ENCODE results near the gene PIP4P1. TPM values are rescaled to one million over a fixed set of nuclear protein-coding genes. Genes with fewer than 3 reads are reported as not detected.
A peak's percentile ranks its signal among the peaks of the same experiment; 100 is the strongest.

Gene PIP4P1
- total RNA-seq, 1 donor from 2014 or later: 36.8 TPM

DNA sequence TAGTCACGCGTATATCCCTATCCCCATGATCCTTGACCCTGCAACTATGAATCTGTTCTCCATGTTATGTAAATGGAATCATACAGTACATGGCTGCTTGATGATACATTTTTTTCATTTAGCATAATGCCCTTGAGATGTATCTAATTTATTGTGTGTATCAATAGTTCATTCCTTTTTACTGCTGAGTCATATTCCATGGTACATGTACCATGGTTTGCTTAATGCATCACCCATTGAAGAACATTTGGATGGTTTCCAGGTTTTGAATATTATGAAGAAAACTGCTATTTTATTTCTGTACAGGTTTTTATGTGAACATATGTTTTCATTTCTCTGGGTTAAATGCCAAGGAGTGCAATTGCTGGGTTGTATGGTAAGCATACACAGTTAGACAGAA, 40.1 kb upstream of the PIP4P1 start:
- H3K36me3 Mint-ChIP-seq (ENCODE audit: low read depth, unreplicated experiment): peaks cover 16% of the 10 kb centered on the region
- H3K27me3 Mint-ChIP-seq (ENCODE audit: unreplicated experiment): peaks cover 12% of the 10 kb centered on the region
- no peak for DNase-seq (ENCODE audit: low spot score)
- peaks cover 50% of the 10 kb centered on the region for H3K4me1 Mint-ChIP-seq (ENCODE audit: unreplicated experiment)
- H3K9me3 Mint-ChIP-seq (ENCODE audit: unreplicated experiment): peaks cover 9% of the 10 kb centered on the region
- TF ChIP-seq, protein P1, sequence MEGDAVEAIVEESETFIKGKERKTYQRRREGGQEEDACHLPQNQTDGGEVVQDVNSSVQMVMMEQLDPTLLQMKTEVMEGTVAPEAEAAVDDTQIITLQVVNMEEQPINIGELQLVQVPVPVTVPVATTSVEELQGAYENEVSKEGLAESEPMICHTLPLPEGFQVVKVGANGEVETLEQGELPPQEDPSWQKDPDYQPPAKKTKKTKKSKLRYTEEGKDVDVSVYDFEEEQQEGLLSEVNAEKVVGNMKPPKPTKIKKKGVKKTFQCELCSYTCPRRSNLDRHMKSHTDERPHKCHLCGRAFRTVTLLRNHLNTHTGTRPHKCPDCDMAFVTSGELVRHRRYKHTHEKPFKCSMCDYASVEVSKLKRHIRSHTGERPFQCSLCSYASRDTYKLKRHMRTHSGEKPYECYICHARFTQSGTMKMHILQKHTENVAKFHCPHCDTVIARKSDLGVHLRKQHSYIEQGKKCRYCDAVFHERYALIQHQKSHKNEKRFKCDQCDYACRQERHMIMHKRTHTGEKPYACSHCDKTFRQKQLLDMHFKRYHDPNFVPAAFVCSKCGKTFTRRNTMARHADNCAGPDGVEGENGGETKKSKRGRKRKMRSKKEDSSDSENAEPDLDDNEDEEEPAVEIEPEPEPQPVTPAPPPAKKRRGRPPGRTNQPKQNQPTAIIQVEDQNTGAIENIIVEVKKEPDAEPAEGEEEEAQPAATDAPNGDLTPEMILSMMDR (IDR thresholded peaks at IDR 0.05; ENCODE audit: unreplicated experiment): no peak
- no peak overlapping the region for H3K4me3 Mint-ChIP-seq (ENCODE audit: unreplicated experiment)
- H3K27ac Mint-ChIP-seq (ENCODE audit: unreplicated experiment): peak overlapping the region; percentile 65

DNA sequence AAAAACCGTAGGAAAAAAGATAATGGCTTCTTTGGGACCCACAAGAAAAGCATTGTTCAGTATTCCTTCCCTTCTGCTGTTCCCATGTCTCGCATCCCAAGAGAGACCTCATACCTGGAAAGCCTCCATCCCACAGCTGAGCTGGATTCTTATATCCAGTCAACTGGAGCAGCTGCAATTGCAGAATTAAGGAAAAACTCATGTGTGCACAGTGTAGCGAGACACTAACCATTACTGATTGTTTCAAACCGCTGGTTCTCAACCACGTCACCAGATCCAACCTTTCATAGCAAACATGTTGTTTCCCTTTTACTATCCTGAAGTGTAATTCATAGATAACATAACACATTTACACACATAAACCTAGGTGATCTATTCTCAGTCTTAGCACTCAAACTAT, 38.6 kb upstream of the PIP4P1 start:
- H3K27ac Mint-ChIP-seq (ENCODE audit: unreplicated experiment): peak overlapping the region; percentile 90
- H3K9me3 Mint-ChIP-seq (ENCODE audit: unreplicated experiment): peaks cover 8% of the 10 kb centered on the region
- no peak overlapping the region for H3K4me3 Mint-ChIP-seq (ENCODE audit: unreplicated experiment)
- H3K27me3 Mint-ChIP-seq (ENCODE audit: unreplicated experiment): peaks cover 13% of the 10 kb centered on the region
- H3K36me3 Mint-ChIP-seq (ENCODE audit: low read depth, unreplicated experiment): peaks cover 15% of the 10 kb centered on the region
- peaks cover 57% of the 10 kb centered on the region for H3K4me1 Mint-ChIP-seq (ENCODE audit: unreplicated experiment)
- TF ChIP-seq, protein P1 (IDR thresholded peaks at IDR 0.05; ENCODE audit: unreplicated experiment): no peak
- no peak for DNase-seq (ENCODE audit: low spot score)

DNA sequence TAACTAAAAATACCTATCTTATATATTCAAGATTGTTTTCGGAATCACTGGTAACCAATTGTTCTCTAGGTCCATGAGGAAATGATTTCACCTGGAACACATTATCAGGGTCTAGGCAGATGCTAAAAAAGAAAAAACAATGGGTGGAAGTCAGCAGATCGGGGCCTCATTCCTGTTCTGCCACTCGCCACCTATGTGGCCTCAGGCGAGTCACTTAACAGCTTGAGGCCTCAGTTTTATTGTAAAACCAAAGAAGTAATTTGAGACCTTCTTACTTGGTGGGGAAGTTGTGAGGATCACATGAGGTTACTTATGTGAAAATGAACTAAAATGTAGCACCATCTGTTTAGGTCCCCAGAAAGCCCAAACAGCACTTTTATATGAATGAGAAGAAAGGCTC, 37.9 kb upstream of the PIP4P1 start:
- peaks cover 11% of the 10 kb centered on the region for H3K36me3 Mint-ChIP-seq (ENCODE audit: low read depth, unreplicated experiment)
- peaks cover 9% of the 10 kb centered on the region for H3K27me3 Mint-ChIP-seq (ENCODE audit: unreplicated experiment)
- TF ChIP-seq, protein P1 (IDR thresholded peaks at IDR 0.05; ENCODE audit: unreplicated experiment): no peak
- peak overlapping the region; percentile 90 for H3K27ac Mint-ChIP-seq (ENCODE audit: unreplicated experiment)
- H3K4me1 Mint-ChIP-seq (ENCODE audit: unreplicated experiment): peaks cover 54% of the 10 kb centered on the region
- peaks cover 4% of the 10 kb centered on the region for H3K9me3 Mint-ChIP-seq (ENCODE audit: unreplicated experiment)
- no peak overlapping the region for H3K4me3 Mint-ChIP-seq (ENCODE audit: unreplicated experiment)
- no peak for DNase-seq (ENCODE audit: low spot score)

DNA sequence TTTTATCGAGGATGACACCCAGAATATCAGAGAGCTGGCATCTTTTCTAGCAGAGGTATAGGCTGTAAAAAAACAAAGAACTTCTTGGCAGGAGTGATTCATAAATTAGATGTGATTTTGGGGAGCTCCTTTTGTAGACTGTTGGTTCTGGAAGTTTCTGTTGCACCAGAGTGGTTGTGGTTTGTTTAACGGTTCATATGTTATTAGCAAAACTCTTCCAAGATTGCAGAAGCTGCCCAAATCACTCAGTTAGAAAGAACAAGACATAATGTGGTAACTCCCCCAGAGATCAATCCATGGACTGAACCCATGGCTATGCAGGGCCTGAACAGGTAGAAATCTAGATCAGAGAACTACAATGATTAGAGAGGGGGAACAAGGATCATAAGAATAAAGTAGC, 37.4 kb upstream of the PIP4P1 start:
- H3K27ac Mint-ChIP-seq (ENCODE audit: unreplicated experiment): peak overlapping the region; percentile 90
- peaks cover 6% of the 10 kb centered on the region for H3K36me3 Mint-ChIP-seq (ENCODE audit: low read depth, unreplicated experiment)
- TF ChIP-seq, protein P1 (IDR thresholded peaks at IDR 0.05; ENCODE audit: unreplicated experiment): no peak
- H3K27me3 Mint-ChIP-seq (ENCODE audit: unreplicated experiment): peaks cover 9% of the 10 kb centered on the region
- H3K9me3 Mint-ChIP-seq (ENCODE audit: unreplicated experiment): no peaks in the 10 kb centered on the region
- H3K4me1 Mint-ChIP-seq (ENCODE audit: unreplicated experiment): peaks cover 52% of the 10 kb centered on the region
- H3K4me3 Mint-ChIP-seq (ENCODE audit: unreplicated experiment): no peak overlapping the region
- no peak for DNase-seq (ENCODE audit: low spot score)

DNA sequence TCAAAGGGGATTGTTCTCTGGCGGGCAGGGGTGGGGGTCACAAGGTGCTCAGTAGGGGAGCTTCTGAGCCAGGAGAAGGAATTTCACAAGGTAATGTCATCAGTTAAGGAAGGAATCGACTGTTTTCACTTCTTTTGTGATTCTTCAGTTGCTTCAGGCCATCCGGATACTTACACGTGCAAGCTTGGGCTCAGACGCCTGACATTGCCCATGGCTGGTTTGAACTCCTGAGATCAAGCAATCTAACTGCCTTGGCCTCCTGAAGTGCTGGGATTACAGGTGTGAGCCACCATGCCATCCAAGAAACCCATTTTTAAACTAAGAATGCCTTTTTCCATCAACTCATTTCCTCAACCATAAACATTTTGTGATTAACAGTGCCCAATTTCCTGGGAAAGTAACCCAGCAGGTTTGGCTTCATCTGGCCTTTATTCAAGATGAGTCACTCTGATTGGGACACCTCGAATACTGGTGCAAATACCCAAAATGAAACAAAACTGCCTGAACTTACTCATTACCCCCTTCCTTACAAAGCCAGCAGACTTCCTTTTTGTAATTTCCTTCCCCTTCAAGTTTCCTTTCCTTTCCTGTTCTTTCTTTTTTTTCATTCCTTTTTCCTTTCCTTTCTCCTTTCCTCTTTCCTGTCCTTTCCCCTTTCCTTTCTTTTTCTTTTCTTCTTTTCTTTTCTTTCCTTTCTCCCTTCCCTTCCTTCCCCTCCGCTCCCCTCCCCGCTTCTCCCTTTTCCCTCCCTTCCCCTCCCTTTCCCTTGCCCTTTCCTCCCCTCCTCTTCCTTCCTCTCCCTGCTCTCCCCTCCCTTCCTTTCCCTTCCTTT, 33.9 kb upstream of the PIP4P1 start:
- Mint-ChIP-seq H3K4me1 (ENCODE audit: unreplicated experiment) (peaks cover 47% of the 10 kb centered on the region), H3K36me3 (ENCODE audit: low read depth, unreplicated experiment) (no peaks in the 10 kb centered on the region), H3K4me3 (ENCODE audit: unreplicated experiment) (peak overlapping the region; percentile 49), H3K27me3 (ENCODE audit: unreplicated experiment) (peaks cover 9% of the 10 kb centered on the region), H3K9me3 (ENCODE audit: unreplicated experiment) (no peaks in the 10 kb centered on the region), H3K27ac (ENCODE audit: unreplicated experiment) (peak overlapping the region; percentile 48)
- TF ChIP-seq, protein P1 (IDR thresholded peaks at IDR 0.05; ENCODE audit: unreplicated experiment): no peak
- no peak for DNase-seq (ENCODE audit: low spot score)

Measured in endothelial cell (in vitro differentiated cells).